Type B pancreatic cell (in vitro differentiated cells): ENCODE data around the gene FRS3. TPM values are rescaled to one million over a fixed set of nuclear protein-coding genes. Genes with fewer than 3 reads are reported as not detected.

Source experiments
- DNase-seq: peaks from one replicate; pipeline ENCODE4 v3.0.0; 2021; ENCODE audit warnings: mixed read lengths; ENCODE audit not compliant: unreplicated experiment; ENCODE audit errors: extremely low spot score
- H3K27ac Mint-ChIP-seq: 2 replicates; pipeline ENCODE4 v1.8.0; 2021; ENCODE audit warnings: mild to moderate bottlenecking, mixed read lengths
- H3K27me3 Mint-ChIP-seq: 2 replicates; pipeline ENCODE4 v1.8.0; 2021; ENCODE audit warnings: mixed read lengths
- H3K36me3 Mint-ChIP-seq: 2 replicates; pipeline ENCODE4 v1.8.0; 2021; ENCODE audit warnings: mixed read lengths
- H3K4me1 Mint-ChIP-seq: one replicate; pipeline ENCODE4 v1.8.0; 2021; ENCODE audit warnings: mixed read lengths; ENCODE audit not compliant: unreplicated experiment
- H3K4me3 Mint-ChIP-seq: 2 replicates; pipeline ENCODE4 v1.8.0; 2021; ENCODE audit warnings: mild to moderate bottlenecking, mixed read lengths
- H3K9me3 Mint-ChIP-seq: 2 replicates; pipeline ENCODE4 v1.8.0; 2021; ENCODE audit warnings: mixed read lengths
- total RNA-seq: library from RNA; stranded (reverse); gene quantifications from 2 replicates; pipeline ENCODE4 v1.2.1, GENCODE V29; 2021; ENCODE audit warnings: low replicate concordance
- TF ChIP-seq, protein P1 (sequence below): fragments of 200-600 bp; sonication (generic); conservative IDR thresholded peaks from 2 replicates; pipeline ENCODE4 v1.5.0; 2021; ENCODE audit warnings: antibody characterized with exemption, mild to moderate bottlenecking

The FRS3 gene
- total RNA-seq, 1 donor from 2014 or later = 7.0 TPM

DNA sequence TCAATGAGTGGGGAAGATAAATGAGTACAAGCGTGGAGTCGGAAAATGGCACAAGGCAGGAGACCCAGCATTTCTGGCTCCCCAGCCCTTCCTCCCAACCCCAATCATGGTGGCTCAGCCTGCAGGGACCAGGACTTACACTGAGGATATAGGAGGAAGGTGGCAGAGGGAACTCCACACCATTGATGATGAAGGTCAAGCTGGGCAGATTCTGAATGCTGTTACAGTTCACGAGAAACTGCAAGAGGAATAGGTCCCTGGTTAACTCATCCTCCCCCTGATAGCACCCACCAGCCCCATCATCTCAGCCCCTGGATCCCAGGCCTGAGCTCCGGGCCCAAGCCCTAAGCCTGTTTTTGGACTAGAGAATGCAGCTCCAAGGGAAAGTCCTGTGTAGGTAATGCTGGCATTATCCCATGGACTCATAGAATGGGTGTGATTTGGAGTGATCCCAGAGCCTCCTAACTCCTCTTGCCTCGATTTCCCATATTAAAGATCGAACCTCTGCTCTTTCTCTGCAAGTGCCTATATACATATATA lies 42.0 kb downstream of the FRS3 start:
- H3K9me3 Mint-ChIP-seq = no peaks in the 10 kb centered on the region
- peaks cover 12% of the 10 kb centered on the region for H3K27me3 Mint-ChIP-seq
- H3K4me3 Mint-ChIP-seq = no peak overlapping the region
- no peaks in the 10 kb centered on the region for H3K4me1 Mint-ChIP-seq
- no peak overlapping the region for H3K27ac Mint-ChIP-seq
- TF ChIP-seq, protein P1, sequence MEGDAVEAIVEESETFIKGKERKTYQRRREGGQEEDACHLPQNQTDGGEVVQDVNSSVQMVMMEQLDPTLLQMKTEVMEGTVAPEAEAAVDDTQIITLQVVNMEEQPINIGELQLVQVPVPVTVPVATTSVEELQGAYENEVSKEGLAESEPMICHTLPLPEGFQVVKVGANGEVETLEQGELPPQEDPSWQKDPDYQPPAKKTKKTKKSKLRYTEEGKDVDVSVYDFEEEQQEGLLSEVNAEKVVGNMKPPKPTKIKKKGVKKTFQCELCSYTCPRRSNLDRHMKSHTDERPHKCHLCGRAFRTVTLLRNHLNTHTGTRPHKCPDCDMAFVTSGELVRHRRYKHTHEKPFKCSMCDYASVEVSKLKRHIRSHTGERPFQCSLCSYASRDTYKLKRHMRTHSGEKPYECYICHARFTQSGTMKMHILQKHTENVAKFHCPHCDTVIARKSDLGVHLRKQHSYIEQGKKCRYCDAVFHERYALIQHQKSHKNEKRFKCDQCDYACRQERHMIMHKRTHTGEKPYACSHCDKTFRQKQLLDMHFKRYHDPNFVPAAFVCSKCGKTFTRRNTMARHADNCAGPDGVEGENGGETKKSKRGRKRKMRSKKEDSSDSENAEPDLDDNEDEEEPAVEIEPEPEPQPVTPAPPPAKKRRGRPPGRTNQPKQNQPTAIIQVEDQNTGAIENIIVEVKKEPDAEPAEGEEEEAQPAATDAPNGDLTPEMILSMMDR = no peak
- no peaks in the 10 kb centered on the region for H3K36me3 Mint-ChIP-seq
- DNase-seq = no peak

DNA sequence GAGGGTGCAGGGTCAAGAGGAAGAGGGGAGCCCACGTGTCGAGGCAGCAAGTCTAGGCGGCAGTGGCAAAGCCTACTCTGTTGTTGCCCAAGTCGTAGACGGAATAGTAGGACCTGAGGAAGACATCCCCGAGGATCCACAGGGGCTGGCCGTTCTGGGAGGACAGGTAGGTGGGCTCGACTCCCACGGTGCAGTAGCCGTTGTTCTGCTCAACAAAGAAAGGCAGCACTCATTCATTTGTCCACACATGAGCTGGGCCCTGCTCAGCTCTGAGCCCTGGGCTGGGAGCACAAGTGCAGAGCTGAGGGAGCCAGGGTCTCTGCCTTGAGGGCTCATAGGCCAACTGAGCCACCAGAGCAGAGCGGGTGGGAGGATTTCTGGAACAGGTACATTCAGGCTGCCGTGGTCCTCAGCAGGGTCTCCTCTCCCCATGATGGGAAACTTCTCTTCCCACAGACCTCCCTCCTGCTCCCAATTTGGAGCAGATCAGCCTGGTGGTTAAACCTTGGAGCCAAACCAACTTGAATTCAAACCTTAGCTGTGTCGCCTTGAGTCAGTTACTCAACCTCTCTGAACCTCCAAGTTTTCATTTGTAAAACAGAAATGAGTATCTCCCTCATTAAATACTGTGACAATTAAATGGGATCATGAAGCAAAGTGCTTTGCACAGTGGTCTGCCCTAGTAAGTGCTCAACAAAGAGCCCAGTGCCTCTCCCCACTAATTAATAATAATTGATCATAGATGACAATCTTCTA lies 42.7 kb downstream of the FRS3 start:
- Mint-ChIP-seq H3K27ac (no peak overlapping the region), H3K36me3 (no peaks in the 10 kb centered on the region), H3K9me3 (no peaks in the 10 kb centered on the region)

DNA sequence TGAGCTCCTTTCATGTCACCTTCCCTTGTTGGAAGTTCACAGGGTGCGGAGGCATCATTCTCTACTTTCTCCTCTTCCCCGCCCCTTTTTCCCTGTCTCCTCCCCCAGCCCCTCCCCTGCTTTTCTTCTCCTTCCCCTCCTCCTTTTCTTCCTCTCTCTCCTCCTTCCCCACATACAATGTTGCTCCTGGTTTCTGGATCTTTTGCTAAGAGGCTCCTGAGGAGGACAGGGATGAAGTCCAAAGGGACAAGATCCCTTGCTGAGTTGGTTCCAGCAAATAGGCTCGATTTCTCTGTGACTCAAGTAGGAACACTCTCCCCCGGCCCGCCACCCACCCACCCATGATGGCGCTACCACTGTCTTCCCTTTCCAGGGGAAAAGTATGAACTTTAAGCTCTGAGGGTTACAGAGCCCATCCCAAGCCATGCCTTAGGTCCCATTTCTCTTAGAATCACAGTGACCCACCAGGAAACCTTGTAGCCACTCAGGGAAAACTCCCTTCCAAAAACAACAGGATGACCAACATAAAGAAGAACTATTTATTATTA lies 43.4 kb downstream of the FRS3 start:
- Mint-ChIP-seq H3K9me3 (no peaks in the 10 kb centered on the region), H3K27me3 (peaks cover 13% of the 10 kb centered on the region), H3K36me3 (no peaks in the 10 kb centered on the region), H3K4me3 (peak overlapping the region; percentile 85), H3K27ac (no peak overlapping the region), H3K4me1 (no peaks in the 10 kb centered on the region)
- TF ChIP-seq, protein P1 = no peak
- DNase-seq = no peak

More for the DNA sequence above, 42.7 kb downstream of the FRS3 start:
- no peak for DNase-seq
- peaks cover 16% of the 10 kb centered on the region for H3K27me3 Mint-ChIP-seq
- H3K4me1 Mint-ChIP-seq = no peaks in the 10 kb centered on the region
- no peak overlapping the region for H3K4me3 Mint-ChIP-seq
- TF ChIP-seq, protein P1 = no peak

DNA sequence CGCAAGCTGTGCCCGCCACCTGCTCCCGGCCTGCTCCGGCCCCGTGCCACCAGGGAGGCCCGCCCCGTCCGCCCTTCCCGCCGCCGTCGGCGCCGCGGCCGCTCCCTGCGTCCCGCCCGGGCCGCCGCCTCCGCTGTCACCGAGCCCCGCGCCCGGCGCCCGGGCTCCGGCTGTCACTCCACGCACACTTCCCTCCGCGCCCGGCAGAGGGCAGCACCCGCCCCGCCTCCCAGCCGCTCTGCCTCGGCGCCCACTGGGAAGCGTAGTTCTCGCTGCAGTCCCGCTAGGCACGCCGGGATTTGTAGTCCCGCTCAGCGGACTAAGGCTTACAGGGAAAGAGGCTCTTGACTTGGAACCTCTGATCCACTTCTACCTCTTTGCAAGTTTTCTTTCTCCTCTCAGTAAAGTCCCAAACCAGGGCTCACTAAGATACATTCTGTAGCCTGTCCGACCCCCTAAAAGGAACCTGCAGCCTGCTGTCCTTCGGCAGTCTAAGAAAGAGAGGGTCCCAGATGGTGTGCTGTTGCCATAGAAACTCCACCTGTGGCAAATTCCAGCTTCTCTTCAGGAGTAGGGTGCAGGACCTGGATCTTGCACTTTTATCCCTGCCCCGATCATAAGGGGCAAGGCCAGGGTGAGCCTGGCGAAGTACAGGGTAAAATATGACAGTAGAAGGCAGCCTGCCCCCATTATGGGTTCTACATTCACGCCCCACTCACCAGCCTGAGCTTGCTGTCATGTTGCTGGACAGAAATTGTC lies 44.1 kb downstream of the FRS3 start, which contains the start of gene TFEB:
TSS of gene TFEB (minus strand) at position 182 of the 759 bp plus-strand sequence. CDS start 44,395 bp downstream, outside the sequence.
- TF ChIP-seq, protein P1 = peak; percentile 93
- Mint-ChIP-seq H3K36me3 (no peaks in the 10 kb centered on the region), H3K4me3 (peak within 1 kb of the TSS; percentile 85), H3K27ac (peak within 1 kb of the TSS; percentile 43), H3K27me3 (peaks cover 18% of the 10 kb centered on the region), H3K9me3 (no peaks in the 10 kb centered on the region), H3K4me1 (no peaks in the 10 kb centered on the region)
- DNase-seq = peak; percentile 96

DNA sequence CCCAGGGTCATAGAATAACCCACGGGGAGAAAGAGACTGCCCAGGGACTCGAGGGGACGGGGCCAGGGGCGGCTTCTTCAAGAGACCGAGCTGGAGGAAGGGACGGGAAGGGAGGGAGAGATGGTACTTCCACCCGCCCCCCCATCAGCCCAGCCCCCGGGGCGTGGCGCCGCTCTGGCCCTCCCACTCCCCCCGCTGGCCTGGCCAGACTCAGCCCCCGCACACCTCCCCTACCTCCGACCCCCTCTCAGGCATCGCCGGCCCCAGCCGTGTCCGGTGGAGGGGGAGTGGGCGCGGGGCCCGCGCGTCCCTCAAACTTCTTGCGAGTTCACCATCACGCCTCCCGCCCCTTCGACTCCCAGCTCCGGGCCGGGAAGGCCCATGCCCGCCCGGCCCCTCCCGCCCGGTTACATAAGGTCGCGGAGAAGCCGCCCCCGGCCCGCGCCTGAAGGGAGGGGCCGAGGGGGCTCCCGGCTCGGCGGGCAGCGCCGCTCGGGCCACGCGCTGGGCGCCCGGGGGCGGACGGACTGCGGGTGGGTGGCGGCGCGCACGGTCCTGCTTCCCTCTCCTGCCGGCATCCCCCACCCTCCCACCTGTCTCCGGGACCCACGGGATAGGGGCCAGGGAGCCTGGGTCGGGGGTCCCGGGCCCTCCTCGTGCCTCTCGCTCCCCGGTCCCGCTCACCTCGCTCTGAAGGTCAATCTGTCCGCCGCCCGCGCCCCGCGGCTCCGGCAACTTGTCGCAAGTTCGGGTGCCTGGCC lies 44.9 kb downstream of the FRS3 start:
- H3K27ac Mint-ChIP-seq = no peak overlapping the region
- DNase-seq = no peak
- TF ChIP-seq, protein P1 = no peak

More for the DNA sequence above, 44.9 kb downstream of the FRS3 start:
- Mint-ChIP-seq H3K4me1 (no peaks in the 10 kb centered on the region), H3K9me3 (no peaks in the 10 kb centered on the region), H3K4me3 (peak overlapping the region; percentile 85), H3K27me3 (peaks cover 23% of the 10 kb centered on the region), H3K36me3 (no peaks in the 10 kb centered on the region)
